ENCODE data around the gene SREBF2. TPM values are rescaled to one million over a fixed set of nuclear protein-coding genes. Genes with fewer than 3 reads are reported as not detected.

SREBF2 gene
- total and polyA plus RNA-seq, 2 of the 13 experiments (the other 11 are each of a cell fraction or from before 2014, with no cell fraction given): 53.8 to 72.6 TPM

GRCh38 chr22:41831828-41832552 is 915 bp upstream of the SREBF2 start (continued):
- no peak for TF ChIP-seq NR2C2 (CRISPR knock-in tag; IDR thresholded peaks at IDR 0.05; ENCODE audit: borderline replicate concordance)
- TF ChIP-seq ATF1 (CRISPR knock-in tag; IDR thresholded peaks at IDR 0.05): no peak
- TF ChIP-seq STAT6 (CRISPR knock-in tag; IDR thresholded peaks at IDR 0.05; ENCODE audit: borderline replicate concordance): no peak
- TF ChIP-seq RARA (CRISPR knock-in tag; IDR thresholded peaks at IDR 0.05): no peak
- no peak for TF ChIP-seq RFXAP (CRISPR knock-in tag; IDR thresholded peaks at IDR 0.05; ENCODE audit: borderline replicate concordance)
- TF ChIP-seq GZF1 (CRISPR knock-in tag; IDR thresholded peaks at IDR 0.05): 0 out of 2 replicates have a peak, but pooled peaks have one; percentile 23
- TF ChIP-seq NFAT5 (CRISPR knock-in tag; IDR thresholded peaks at IDR 0.05): peak; percentile 32; the same call in 1 of the 2 replicates
- no peak for TF ChIP-seq ARID5B (CRISPR knock-in tag; IDR thresholded peaks at IDR 0.05)
- 0 out of 2 replicates have a peak, but pooled peaks have one; percentile 58 for TF ChIP-seq TMF1 (CRISPR knock-in tag; IDR thresholded peaks at IDR 0.05; ENCODE audit: low read depth)
- peak; percentile 73; the same call in 1 of the 2 replicates for TF ChIP-seq ZNF670 (CRISPR knock-in tag; IDR thresholded peaks at IDR 0.05; ENCODE audit: borderline replicate concordance)
- peak; percentile 74; the same call in 1 of the 2 replicates for TF ChIP-seq ZNF33A (CRISPR knock-in tag; IDR thresholded peaks at IDR 0.05; ENCODE audit: borderline replicate concordance)
- no peak for TF ChIP-seq MLLT10 (CRISPR knock-in tag; IDR thresholded peaks at IDR 0.05)

Measured in HepG2 (cell line).